ENCODE results near the gene CALR3.

- no peak for TF ChIP-seq CTCF (IDR thresholded peaks at IDR 0.05; ENCODE audit: low read depth, low read length, poor library complexity, severe bottlenecking)
- no peak for TF ChIP-seq EZH2phosphoT487 (IDR thresholded peaks at IDR 0.05; ENCODE audit: borderline replicate concordance, low read length)
These were observed 36.7 kb upstream of the CALR3 start for GRCh38 chr19:16532440-16533234.
